GM18519 (cell line): ENCODE data around the gene SLC30A2.
A peak's percentile ranks its signal among the peaks of the same experiment; 100 is the strongest.

Source experiments
- ATAC-seq: cut with Tn5 transposase; IDR thresholded peaks from one replicate; pipeline ENCODE4 v1.9.1; 2021; ENCODE audit warnings: mild to moderate bottlenecking, moderate library complexity; ENCODE audit not compliant: unreplicated experiment, low FRiP score

Gene SLC30A2

GRCh38 chr1:26003262-26003661 is 42.7 kb downstream of the SLC30A2 start:
- no peak for ATAC-seq

DNA sequence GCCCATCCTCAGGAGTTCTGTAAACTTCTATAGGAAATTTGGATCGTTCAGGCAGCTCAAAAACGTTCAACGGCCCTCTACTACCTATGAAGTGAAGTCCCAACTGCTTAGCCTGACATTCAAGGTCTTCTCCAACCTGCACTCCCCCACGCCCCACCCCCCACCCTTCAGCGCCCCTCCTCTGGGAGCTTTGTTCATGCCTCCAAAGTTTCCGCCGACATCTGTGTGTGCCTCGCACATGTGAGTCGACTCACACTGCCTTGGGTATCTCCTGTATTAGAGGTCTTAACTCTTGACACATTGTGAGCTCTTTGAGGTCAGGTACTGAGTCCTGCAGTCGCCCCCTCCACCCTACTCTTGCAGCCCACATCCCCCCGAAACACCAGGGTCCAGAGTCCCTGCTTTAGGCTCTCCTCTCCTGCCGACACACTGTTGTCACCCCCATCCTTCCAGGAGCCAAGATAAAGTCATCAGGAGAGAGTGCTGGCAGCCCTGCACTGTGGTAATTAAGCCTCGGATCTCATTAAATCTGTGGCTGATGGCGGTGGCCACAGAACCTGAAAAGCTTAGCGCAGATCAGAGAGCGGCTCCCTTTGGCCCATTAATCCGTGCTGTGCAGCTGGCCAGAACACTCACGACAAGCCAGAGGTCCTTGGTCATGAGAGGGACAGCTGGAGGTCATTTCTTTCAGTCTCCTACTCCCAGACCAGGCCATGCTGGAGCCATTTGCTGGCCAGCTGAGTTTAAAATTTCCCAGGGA is 46.7 kb downstream of the SLC30A2 start:
- no peak for ATAC-seq

DNA sequence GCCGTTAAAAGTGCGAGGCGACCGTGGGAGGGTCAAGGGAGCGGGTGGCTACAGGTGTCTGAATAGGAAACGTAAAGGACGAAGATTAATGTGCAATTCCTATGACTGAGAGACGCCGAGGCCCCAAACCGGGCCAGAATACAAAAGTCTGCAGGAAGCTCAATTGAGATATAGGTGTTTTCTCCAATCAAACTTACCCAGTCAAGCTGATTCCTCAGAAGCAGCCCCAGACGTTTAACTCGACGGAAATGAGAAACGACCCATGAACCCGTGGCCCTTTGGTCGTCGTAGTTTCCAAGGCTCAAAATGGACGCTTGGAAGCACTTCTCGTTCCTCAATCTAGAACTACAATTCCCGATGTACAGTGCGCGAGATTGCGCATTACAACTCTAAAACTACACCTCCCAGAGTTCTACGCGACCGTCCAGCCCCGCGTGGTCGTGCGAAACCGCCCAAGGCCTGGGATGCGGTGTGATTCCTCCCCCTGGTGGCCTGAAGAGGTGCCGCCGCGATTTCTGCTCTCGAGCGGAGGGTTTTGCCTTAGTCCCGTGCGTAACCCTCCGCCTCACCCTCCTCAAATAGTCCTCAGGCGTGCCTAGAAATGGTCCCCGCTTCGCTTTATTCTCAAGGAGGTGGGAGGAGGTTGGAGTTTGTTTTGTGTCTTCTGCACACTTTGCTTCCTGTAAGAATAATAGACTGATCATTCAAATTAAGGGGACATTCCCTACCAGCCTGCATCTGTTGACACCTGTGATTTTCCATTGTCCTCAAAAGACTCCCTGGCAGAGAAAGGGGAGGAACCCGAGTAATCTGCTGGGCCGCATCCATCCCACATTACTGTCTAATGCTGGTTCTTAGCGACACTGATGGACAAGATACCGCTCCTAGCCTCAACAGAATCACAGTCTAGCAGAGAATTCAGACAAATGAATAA is 47.8 kb downstream of the SLC30A2 start, which contains the start of gene PAFAH2:
Gene PAFAH2, minus strand, starts transcription at position 236 of the 934 bp plus-strand sequence. CDS start 7,247 bp downstream, outside the sequence.
- peak; percentile 86 for ATAC-seq

- ATAC-seq: no peak
Observed at GRCh38 chr1:25996966-25997827, 48.7 kb downstream of the SLC30A2 start.

DNA sequence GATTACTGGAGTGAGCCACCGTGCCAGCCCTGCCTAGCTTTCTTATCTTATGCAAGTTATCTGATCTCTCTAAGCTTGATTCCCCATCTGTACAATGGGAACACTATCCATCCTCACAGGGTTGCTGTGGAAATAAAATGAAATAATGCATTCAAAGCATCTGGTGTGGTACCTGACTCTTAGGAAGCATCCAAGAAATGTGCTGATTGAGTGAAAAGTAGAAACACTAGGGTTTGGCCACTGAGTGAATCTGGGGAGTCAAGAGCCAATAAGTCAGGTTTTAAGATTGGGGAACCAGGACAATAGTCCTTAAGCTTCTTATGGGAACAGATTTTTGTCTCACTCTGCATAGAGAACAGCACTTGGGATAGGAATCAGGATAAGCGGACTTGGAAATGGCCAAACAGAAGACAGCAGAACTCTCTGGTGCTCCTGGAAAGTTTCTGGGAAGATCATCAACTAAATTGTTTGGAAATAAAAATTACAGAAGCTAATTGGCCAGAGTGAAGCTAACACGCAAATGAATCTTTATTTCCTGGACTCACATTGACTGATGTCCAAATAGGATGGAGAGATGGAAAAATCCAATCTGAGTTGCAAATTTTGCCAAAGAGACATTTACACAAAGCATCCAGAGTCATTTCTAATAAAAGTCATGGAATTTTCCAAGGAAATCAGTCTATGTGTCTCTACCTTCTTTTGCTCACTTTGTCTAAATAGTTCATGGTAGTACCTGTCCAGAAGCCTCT is 51.3 kb downstream of the SLC30A2 start:
- ATAC-seq: no peak

- no peak for ATAC-seq
Observed at GRCh38 chr1:25993197-25993951, 52.5 kb downstream of the SLC30A2 start.

DNA sequence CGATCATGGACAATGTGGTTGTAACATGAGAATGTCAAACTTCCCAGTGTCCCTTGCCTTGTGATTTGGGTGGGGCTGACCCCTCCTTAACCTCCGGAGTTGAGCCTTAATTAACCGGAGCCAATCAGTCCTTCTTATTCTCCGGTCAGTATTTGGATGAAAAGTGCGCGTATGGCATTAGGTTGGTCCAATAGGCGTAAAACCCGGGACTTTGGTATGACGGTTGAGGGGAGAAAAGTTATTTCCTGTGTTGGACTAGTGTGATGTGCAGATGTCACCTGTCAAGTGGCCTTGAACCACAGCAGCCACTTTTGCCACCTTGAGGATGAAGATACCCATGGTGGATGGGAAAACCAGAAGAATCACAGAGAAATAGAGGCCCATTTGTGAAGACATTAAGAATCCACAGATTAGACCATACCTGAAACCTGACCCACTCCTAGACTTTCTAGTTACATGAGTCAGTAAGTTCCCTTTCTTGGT is 53.2 kb downstream of the SLC30A2 start:
- ATAC-seq: no peak

DNA sequence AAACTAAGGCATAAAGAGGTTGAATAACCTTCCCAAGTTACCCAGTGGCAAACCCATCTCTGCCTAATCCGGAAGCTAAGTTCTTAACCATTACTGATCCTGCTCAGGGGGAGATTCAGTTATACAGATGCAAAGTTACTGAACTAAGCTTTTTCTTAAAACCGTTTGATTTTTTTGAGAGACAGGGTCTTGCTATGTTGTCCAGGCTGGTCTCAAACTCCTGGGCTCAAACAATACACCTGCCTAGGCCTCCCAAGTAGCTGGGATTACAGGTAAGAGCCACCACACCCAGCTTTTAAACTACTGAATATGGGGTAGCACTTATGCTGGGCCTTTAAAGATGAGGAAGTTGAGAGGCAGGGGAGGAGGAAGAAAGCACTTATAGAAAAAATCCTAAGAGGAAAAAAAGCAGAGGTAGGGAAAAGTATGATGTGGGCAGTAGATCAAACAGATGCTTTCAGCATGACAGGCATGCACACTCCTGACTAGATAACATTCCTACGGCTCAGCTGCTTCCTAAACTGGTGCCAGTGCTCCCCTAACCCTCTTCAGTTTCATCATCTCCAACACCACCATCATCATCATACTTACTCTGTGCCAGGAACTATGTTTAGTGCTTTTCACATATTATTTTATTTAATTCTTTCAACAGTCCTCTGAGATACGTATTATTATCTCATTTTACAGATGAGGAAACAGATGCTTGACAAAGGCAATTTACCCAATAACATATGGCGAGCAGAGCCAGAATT is 53.8 kb downstream of the SLC30A2 start:
- ATAC-seq: no peak

DNA sequence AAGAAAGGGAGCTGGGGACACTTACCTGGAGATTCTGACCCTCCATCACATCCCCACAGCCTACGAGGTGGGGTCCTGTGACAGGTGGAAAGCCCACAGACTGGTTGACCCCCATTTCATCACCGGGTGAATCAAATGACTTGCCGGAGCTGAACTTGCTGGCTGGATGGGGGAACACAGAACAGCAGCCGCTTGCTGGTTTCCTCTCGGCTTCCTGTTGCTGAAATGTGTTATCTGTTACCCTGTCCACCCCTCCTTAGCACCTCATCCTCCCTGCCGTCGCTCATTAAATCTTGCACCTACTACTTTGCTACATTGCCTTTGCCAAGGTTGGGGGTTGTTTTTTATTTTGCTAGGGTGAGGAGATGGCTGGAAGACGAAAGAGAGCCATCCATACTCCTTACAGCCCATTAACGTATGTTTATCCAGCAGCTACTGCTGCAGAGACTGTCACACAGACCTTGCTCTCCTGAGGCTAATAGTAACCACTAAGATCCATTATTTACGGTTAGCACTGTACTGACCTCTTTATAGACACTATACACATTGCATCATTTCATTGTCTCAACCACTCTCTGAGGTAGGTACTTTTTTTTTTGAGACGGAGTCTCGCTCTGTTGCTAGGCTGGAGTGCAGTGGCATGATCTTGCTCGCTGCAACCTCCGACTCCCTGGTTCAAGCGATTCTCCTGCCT is 55.1 kb downstream of the SLC30A2 start:
- ATAC-seq: no peak

GRCh38 chr1:25990251-25990650 is 55.7 kb downstream of the SLC30A2 start:
- no peak for ATAC-seq

- no peak for ATAC-seq
Observed at GRCh38 chr1:25989440-25990234, 56.3 kb downstream of the SLC30A2 start.

- ATAC-seq: no peak
Observed at GRCh38 chr1:25987951-25988350, 58.0 kb downstream of the SLC30A2 start.
